Caco-2 (cell line): ENCODE results near the gene DDX25. TPM values are rescaled to one million over a fixed set of nuclear protein-coding genes. Genes with fewer than 3 reads are reported as not detected.

ENCODE experiments used
- BruUV-seq: library from RNA; stranded (reverse); fragments of 400-500 nt; replicated peaks from 2 replicates; lab custom pipeline; 2021; lab: Mats Ljungman, UMichigan
- CTCF ChIA-PET: fragments of 300-600 bp; sonication (Branson Sonifier 250); formaldehyde crosslinking; loops from one replicate; lab custom pipeline; 2022; ENCODE audit warnings: antibody characterized with exemption; lab: Charles Lee
- POLR2A ChIA-PET: fragments of 300-600 bp; sonication (Branson Sonifier 250); formaldehyde crosslinking; loops from one replicate; lab custom pipeline; 2022; ENCODE audit warnings: antibody characterized with exemption; lab: Charles Lee
- DNase-seq, 2 experiments: peaks; one replicate each; pipeline versions ENCODE4 v3.0.0 to v3.0.0-alpha.2; 2020 to 2022
- H3K27me3 ChIP-seq: replicated peaks from 2 replicates; pipeline ENCODE4 v1.6.0; 2011; ENCODE audit warnings: low read length; ENCODE audit not compliant: control insufficient read depth, insufficient read depth
- H3K36me3 ChIP-seq: 2 replicates; pipeline ENCODE4 v1.5.1; 2011; ENCODE audit warnings: low read length; ENCODE audit not compliant: control insufficient read depth, insufficient read depth
- H3K4me1 ChIP-seq: fragments of 250-450 bp; sonication (Bioruptor Pico); 2 replicates; pipeline ENCODE4 v1.5.1; 2020; ENCODE audit warnings: mild to moderate bottlenecking
- H3K4me3 ChIP-seq: 2 replicates; pipeline ENCODE4 v1.5.1; 2011; ENCODE audit warnings: low read depth, mild to moderate bottlenecking, control low read depth, low read length
- H3K9me3 ChIP-seq: fragments of 250-450 bp; sonication (Bioruptor Pico); 2 replicates; pipeline ENCODE4 v1.5.1; 2020; ENCODE audit warnings: mild to moderate bottlenecking, moderate library complexity
- H3K27ac Mint-ChIP-seq: one replicate; pipeline ENCODE4 v1.8.0; 2022; ENCODE audit warnings: mixed read lengths; ENCODE audit not compliant: unreplicated experiment
- H3K27me3 Mint-ChIP-seq: one replicate; pipeline ENCODE4 v1.8.0; 2022; ENCODE audit warnings: mixed read lengths; ENCODE audit not compliant: insufficient read depth, unreplicated experiment
- H3K36me3 Mint-ChIP-seq: one replicate; pipeline ENCODE4 v1.8.0; 2022; ENCODE audit warnings: mild to moderate bottlenecking, mixed read lengths; ENCODE audit not compliant: insufficient read depth, unreplicated experiment
- H3K4me1 Mint-ChIP-seq: one replicate; pipeline ENCODE4 v1.8.0; 2022; ENCODE audit warnings: low read depth, mixed read lengths; ENCODE audit not compliant: unreplicated experiment
- H3K4me3 Mint-ChIP-seq: one replicate; pipeline ENCODE4 v1.8.0; 2022; ENCODE audit warnings: mild to moderate bottlenecking, moderate library complexity, mixed read lengths; ENCODE audit not compliant: unreplicated experiment
- H3K9me3 Mint-ChIP-seq: one replicate; pipeline ENCODE4 v1.8.0; 2022; ENCODE audit warnings: mixed read lengths; ENCODE audit not compliant: unreplicated experiment
- CTCF ChIP-seq, 2 experiments: fragments of 200-600 bp in 1 of 2; IDR thresholded peaks; 1 replicate in 1 of 2; 2 replicates in 1 of 2; pipeline versions ENCODE4 v1.5.1 to v1.8.0; 2011 to 2022; ENCODE audit warnings: antibody characterized with exemption in 1 of 2, control low read depth in 1 of 2, inconsistent platforms in 1 of 2, low read depth in 1 of 2, low read length in 1 of 2, mild to moderate bottlenecking in 1 of 2, moderate library complexity in 1 of 2; ENCODE audit not compliant: insufficient read depth in 1 of 2, severe bottlenecking in 1 of 2, unreplicated experiment in 1 of 2
- intact Hi-C: fragments of 100-400 bp; cut with micrococcal nuclease; formaldehyde crosslinking; loops from one replicate; pipeline ENCODE4 v1.10.0; 2022; ENCODE audit not compliant: unreplicated experiment
- total RNA-seq: library from RNA; stranded (reverse); gene quantifications from 2 replicates; pipeline ENCODE4 v1.2.3, GENCODE V29; 2022

The DDX25 gene
- total RNA-seq, 1 experiment from 2014 or later, result not detected

GRCh38 chr11:125949271-125950177, 45.2 kb downstream of the DDX25 start:
- no TSS peak for BruUV-seq
- POLR2A ChIA-PET, result no interaction called here
- intact Hi-C loops, result no loop called here

GRCh38 chr11:125950178-125950490, 45.8 kb downstream of the DDX25 start:
- Mint-ChIP-seq H3K4me3 (no peak overlapping the region), H3K27me3 (peaks cover 4% of the 10 kb centered on the region), H3K27ac (no peak overlapping the region), H3K36me3 (no peaks in the 10 kb centered on the region), H3K4me1 (no peaks in the 10 kb centered on the region), H3K9me3 (no peaks in the 10 kb centered on the region)
- Histone ChIP-seq H3K4me3 (no peak overlapping the region), H3K9me3 (no peaks in the 10 kb centered on the region), H3K27me3 (no peaks in the 10 kb centered on the region), H3K36me3 (no peaks in the 10 kb centered on the region), H3K4me1 (no peaks in the 10 kb centered on the region)
- ChIA-PET CTCF (no interaction called here), POLR2A (no interaction called here)
- no TSS peak for BruUV-seq
- intact Hi-C loops, result no loop called here
- DNase-seq, result no peak
- no peak for TF ChIP-seq CTCF (IDR thresholded peaks at IDR 0.05; ENCODE audit: insufficient read depth in 1 of 2, low read depth in 1 of 2, low read length in 1 of 2, severe bottlenecking in 1 of 2, unreplicated experiment in 1 of 2)

More at GRCh38 chr11:125949271-125950177, 45.2 kb downstream of the DDX25 start:
- no peaks in the 10 kb centered on the region for H3K9me3 ChIP-seq
- H3K27me3 ChIP-seq, result no peaks in the 10 kb centered on the region
- no peaks in the 10 kb centered on the region for H3K4me1 Mint-ChIP-seq
- H3K4me3 ChIP-seq, result no peak overlapping the region
- DNase-seq, result no peak
- H3K9me3 Mint-ChIP-seq, result no peaks in the 10 kb centered on the region
- peaks cover 4% of the 10 kb centered on the region for H3K27me3 Mint-ChIP-seq
- no peak for TF ChIP-seq CTCF (IDR thresholded peaks at IDR 0.05; ENCODE audit: insufficient read depth in 1 of 2, low read depth in 1 of 2, low read length in 1 of 2, severe bottlenecking in 1 of 2, unreplicated experiment in 1 of 2)
- H3K4me1 ChIP-seq, result no peaks in the 10 kb centered on the region
- H3K36me3 Mint-ChIP-seq, result no peaks in the 10 kb centered on the region
- H3K27ac Mint-ChIP-seq, result no peak overlapping the region
- H3K4me3 Mint-ChIP-seq, result no peak overlapping the region
- CTCF ChIA-PET, result no interaction called here
- no peaks in the 10 kb centered on the region for H3K36me3 ChIP-seq

- Mint-ChIP-seq H3K4me1 (no peaks in the 10 kb centered on the region), H3K9me3 (no peaks in the 10 kb centered on the region), H3K36me3 (no peaks in the 10 kb centered on the region), H3K27ac (no peak overlapping the region), H3K27me3 (peaks cover 4% of the 10 kb centered on the region), H3K4me3 (no peak overlapping the region)
- intact Hi-C loops, result no loop called here
- no peaks in the 10 kb centered on the region for H3K36me3 ChIP-seq
- POLR2A ChIA-PET, result no interaction called here
- H3K4me1 ChIP-seq, result no peaks in the 10 kb centered on the region
- no peaks in the 10 kb centered on the region for H3K27me3 ChIP-seq
- no peak overlapping the region for H3K4me3 ChIP-seq
- H3K9me3 ChIP-seq, result no peaks in the 10 kb centered on the region
- BruUV-seq, result no TSS peak
- no peak for DNase-seq
- CTCF ChIA-PET, result interaction anchor here (0.5 to 1.2 kb wide), 2 partner anchors 9 to 515 kb away, joined by 3 read pairs; no protein-coding TSS in a partner anchor
- no peak for TF ChIP-seq CTCF (IDR thresholded peaks at IDR 0.05; ENCODE audit: insufficient read depth in 1 of 2, low read depth in 1 of 2, low read length in 1 of 2, severe bottlenecking in 1 of 2, unreplicated experiment in 1 of 2)
Observed at GRCh38 chr11:125950696-125951651, 46.7 kb downstream of the DDX25 start.
